Ishikawa (cell line): ENCODE measurements around the gene MS4A14.

Experiments used
- EGR1 ChIP-seq: IDR thresholded peaks from 2 replicates; pipeline ENCODE4 v1.6.1; 2012
- EP300 ChIP-seq: IDR thresholded peaks from 2 replicates; pipeline ENCODE4 v1.6.1; 2012; ENCODE audit warnings: borderline replicate concordance
- MAX ChIP-seq: IDR thresholded peaks from 2 replicates; pipeline ENCODE4 v1.6.1; 2012
- REST ChIP-seq: IDR thresholded peaks from 2 replicates; pipeline ENCODE4 v1.6.1; 2012; ENCODE audit warnings: low read depth, mild to moderate bottlenecking
- TAF1 ChIP-seq: IDR thresholded peaks from 2 replicates; pipeline ENCODE4 v1.6.1; 2012; ENCODE audit warnings: low read depth, mild to moderate bottlenecking
- ZBTB7A ChIP-seq: IDR thresholded peaks from 2 replicates; pipeline ENCODE4 v1.6.1; 2012; ENCODE audit warnings: low read depth

GRCh38 chr11:60433401-60433800 is 37.1 kb downstream of the MS4A14 start:
- TF ChIP-seq ZBTB7A (no peak), REST (no peak), TAF1 (no peak), EGR1 (no peak), EP300 (no peak), MAX (no peak)
